Mesothelial cell of epicardium (in vitro differentiated cells): ENCODE results near the gene GARNL3. TPM values are rescaled to one million over a fixed set of nuclear protein-coding genes. Genes with fewer than 3 reads are reported as not detected.

Source experiments
- DNase-seq, 2 experiments: peaks; one replicate each; pipeline ENCODE4 v3.0.0; 2021; ENCODE audit warnings: low spot score in 2 of 2; ENCODE audit not compliant: unreplicated experiment in 2 of 2
- H3K27ac Mint-ChIP-seq: 2 replicates; pipeline ENCODE4 v1.8.0; 2021; ENCODE audit warnings: mixed read lengths
- H3K27me3 Mint-ChIP-seq: 2 replicates; pipeline ENCODE4 v1.8.0; 2021; ENCODE audit warnings: low read depth, mixed read lengths
- H3K36me3 Mint-ChIP-seq: 2 replicates; pipeline ENCODE4 v1.8.0; 2021; ENCODE audit warnings: mixed read lengths
- H3K4me1 Mint-ChIP-seq: 2 replicates; pipeline ENCODE4 v1.8.0; 2021; ENCODE audit warnings: mixed read lengths
- H3K4me3 Mint-ChIP-seq: 2 replicates; pipeline ENCODE4 v1.8.0; 2021; ENCODE audit warnings: mild to moderate bottlenecking, moderate library complexity, mixed read lengths
- H3K9me3 Mint-ChIP-seq: 2 replicates; pipeline ENCODE4 v1.8.0; 2021; ENCODE audit warnings: mixed read lengths
- total RNA-seq: library from RNA; stranded (reverse); gene quantifications from 3 replicates; pipeline ENCODE4 v1.2.1, GENCODE V29; 2021
- TF ChIP-seq, protein P1 (sequence below): fragments of 200-600 bp; sonication (generic); IDR thresholded peaks from one replicate; pipeline ENCODE4 v1.5.0; 2021; ENCODE audit warnings: antibody characterized with exemption; ENCODE audit not compliant: unreplicated experiment

GARNL3 gene
- total RNA-seq, 1 donor from 2014 or later, result 51.5 TPM

DNA sequence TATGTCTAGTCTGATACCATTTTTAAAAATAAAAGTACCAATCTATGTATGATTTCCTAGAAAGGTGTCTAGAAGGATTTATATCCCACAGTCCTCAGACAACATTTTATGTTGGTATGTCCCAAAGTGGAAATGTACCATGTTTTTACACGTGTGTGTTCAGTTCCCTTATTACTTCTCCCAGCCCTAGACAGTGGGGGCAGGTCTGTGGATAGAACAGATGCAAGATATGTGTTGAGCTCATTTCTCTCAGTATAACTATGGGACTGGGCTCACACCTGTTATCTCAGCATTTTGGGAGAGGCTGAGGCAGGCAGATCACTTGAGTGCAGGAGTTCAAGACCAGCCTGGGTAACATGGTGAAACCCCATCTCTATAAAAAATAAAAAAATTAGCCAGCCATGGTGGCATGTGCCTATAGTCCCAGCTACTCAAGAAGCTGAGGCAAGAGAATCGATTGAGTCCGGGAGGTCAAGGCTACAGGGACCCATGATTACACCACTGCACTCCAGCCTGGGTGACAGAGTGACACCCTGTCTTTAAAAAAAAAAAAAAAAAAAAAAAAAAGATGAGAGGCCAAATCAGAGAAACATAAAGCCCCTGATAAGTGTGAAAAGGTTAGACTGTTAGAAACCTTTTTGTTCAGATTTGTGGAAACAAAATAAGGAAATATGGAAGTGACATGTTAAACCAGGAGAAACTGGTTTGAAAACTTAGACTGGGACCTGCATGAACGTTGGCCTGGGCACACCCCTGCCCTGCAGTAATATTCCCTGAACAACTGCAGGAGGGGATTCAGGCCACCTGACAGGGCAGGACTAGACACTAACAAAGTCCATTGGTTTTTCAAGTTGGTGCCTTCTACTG lies 125.0 kb downstream of the GARNL3 start:
- Mint-ChIP-seq H3K27me3 (peaks cover 2% of the 10 kb centered on the region), H3K27ac (peak overlapping the region; percentile 98), H3K4me1 (peaks cover 73% of the 10 kb centered on the region), H3K36me3 (peaks cover 2% of the 10 kb centered on the region), H3K9me3 (no peaks in the 10 kb centered on the region), H3K4me3 (no peak overlapping the region)
- peak in 1 of 2 experiments; percentile 29 for DNase-seq
- TF ChIP-seq, protein P1, sequence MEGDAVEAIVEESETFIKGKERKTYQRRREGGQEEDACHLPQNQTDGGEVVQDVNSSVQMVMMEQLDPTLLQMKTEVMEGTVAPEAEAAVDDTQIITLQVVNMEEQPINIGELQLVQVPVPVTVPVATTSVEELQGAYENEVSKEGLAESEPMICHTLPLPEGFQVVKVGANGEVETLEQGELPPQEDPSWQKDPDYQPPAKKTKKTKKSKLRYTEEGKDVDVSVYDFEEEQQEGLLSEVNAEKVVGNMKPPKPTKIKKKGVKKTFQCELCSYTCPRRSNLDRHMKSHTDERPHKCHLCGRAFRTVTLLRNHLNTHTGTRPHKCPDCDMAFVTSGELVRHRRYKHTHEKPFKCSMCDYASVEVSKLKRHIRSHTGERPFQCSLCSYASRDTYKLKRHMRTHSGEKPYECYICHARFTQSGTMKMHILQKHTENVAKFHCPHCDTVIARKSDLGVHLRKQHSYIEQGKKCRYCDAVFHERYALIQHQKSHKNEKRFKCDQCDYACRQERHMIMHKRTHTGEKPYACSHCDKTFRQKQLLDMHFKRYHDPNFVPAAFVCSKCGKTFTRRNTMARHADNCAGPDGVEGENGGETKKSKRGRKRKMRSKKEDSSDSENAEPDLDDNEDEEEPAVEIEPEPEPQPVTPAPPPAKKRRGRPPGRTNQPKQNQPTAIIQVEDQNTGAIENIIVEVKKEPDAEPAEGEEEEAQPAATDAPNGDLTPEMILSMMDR, result no peak

DNA sequence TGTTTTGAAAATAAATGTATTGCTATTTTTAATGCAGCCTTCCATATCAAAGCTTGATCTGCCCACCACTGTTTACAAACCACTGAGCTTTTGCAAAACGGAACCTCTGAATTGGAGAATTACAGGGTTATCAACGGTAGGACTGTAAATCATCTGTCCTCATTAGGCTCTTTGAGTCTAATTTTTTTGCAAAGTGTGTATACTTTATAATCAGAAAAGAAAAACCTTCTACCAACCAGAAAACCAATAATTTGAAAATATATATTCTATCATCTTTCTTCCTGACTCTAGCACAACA lies 125.6 kb downstream of the GARNL3 start:
- Mint-ChIP-seq H3K27ac (peak overlapping the region; percentile 81), H3K4me3 (no peak overlapping the region)

DNA sequence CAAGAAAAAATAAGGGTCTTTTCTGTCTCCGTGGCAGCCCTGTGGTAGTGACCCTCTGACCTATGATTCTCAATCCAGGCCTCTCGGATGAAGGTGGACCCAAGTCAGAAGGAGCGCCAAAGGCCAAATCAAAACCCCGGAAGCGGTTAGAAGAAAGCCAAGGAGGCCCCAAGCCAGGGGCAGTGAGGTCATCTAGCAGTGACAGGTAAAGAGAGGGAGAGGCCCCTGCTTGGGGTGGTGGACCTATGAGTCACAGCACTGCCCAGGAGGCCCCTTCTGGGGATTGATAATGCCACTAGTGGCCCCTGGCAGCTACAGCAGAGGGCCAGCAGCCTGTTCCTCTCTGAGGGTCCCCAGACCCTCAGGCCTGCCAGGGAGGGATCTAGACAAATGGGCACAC lies 126.0 kb downstream of the GARNL3 start:
- H3K36me3 Mint-ChIP-seq, result peaks cover 2% of the 10 kb centered on the region
- peak overlapping the region; percentile 81 for H3K27ac Mint-ChIP-seq
- no peak overlapping the region for H3K4me3 Mint-ChIP-seq
- H3K27me3 Mint-ChIP-seq, result peaks cover 2% of the 10 kb centered on the region
- TF ChIP-seq, protein P1, result no peak
- no peaks in the 10 kb centered on the region for H3K9me3 Mint-ChIP-seq
- peaks cover 66% of the 10 kb centered on the region for H3K4me1 Mint-ChIP-seq
- peak in 1 of 2 experiments; percentile 26 for DNase-seq

More for the DNA sequence above, 125.6 kb downstream of the GARNL3 start:
- Mint-ChIP-seq H3K4me1 (peaks cover 70% of the 10 kb centered on the region), H3K36me3 (peaks cover 2% of the 10 kb centered on the region), H3K27me3 (peaks cover 2% of the 10 kb centered on the region), H3K9me3 (no peaks in the 10 kb centered on the region)
- TF ChIP-seq, protein P1, result no peak
- DNase-seq, result no peak

- TF ChIP-seq, protein P1, result no peak
- Mint-ChIP-seq H3K4me1 (peaks cover 64% of the 10 kb centered on the region), H3K36me3 (peaks cover 2% of the 10 kb centered on the region)
Observed at GRCh38 chr9:127392166-127392565, 127.6 kb downstream of the GARNL3 start.

GRCh38 chr9:127392976-127393375 lies 128.4 kb downstream of the GARNL3 start:
- DNase-seq, result no peak
- Mint-ChIP-seq H3K9me3 (no peaks in the 10 kb centered on the region), H3K4me1 (peaks cover 61% of the 10 kb centered on the region), H3K27ac (peak overlapping the region; percentile 61), H3K4me3 (no peak overlapping the region), H3K27me3 (no peaks in the 10 kb centered on the region), H3K36me3 (peaks cover 2% of the 10 kb centered on the region)
- TF ChIP-seq, protein P1, result no peak

More at GRCh38 chr9:127392166-127392565, 127.6 kb downstream of the GARNL3 start:
- Mint-ChIP-seq H3K4me3 (no peak overlapping the region), H3K9me3 (no peaks in the 10 kb centered on the region), H3K27me3 (no peaks in the 10 kb centered on the region), H3K27ac (peak overlapping the region; percentile 10)
- peak in 1 of 2 experiments; percentile 5 for DNase-seq
